ENCODE data around the gene PTPRJ.
A peak's percentile ranks its signal among the peaks of the same experiment; 100 is the strongest.

PTPRJ gene

GRCh38 chr11:48049036-48049435, 68.7 kb downstream of the PTPRJ start:
- H3K4me1 ChIP-seq (ENCODE audit: insufficient read depth, poor library complexity, severe bottlenecking), result peaks cover 23% of the 10 kb centered on the region
- no peak for DNase-seq (ENCODE audit: low spot score)

GRCh38 chr11:48050304-48050703, 69.9 kb downstream of the PTPRJ start:
- DNase-seq (ENCODE audit: low spot score) (no peak), ATAC-seq (ENCODE audit: low read depth) (no peak)
- peaks cover 26% of the 10 kb centered on the region for H3K4me1 ChIP-seq (ENCODE audit: insufficient read depth, poor library complexity, severe bottlenecking)
- H3K36me3 ChIP-seq (ENCODE audit: low read depth), result no peaks in the 10 kb centered on the region
- no peak overlapping the region for H3K27ac ChIP-seq (ENCODE audit: poor library complexity, severe bottlenecking)
- no peaks in the 10 kb centered on the region for H3K27me3 ChIP-seq (ENCODE audit: insufficient read depth, poor library complexity, severe bottlenecking)
- H3K4me3 ChIP-seq (ENCODE audit: severe bottlenecking), result no peak overlapping the region
- no peaks in the 10 kb centered on the region for H3K9me3 ChIP-seq (ENCODE audit: severe bottlenecking)
- no peak for TF ChIP-seq CTCF (IDR thresholded peaks at IDR 0.05; ENCODE audit: poor library complexity, severe bottlenecking)

More at GRCh38 chr11:48049036-48049435, 68.7 kb downstream of the PTPRJ start:
- no peak for TF ChIP-seq CTCF (IDR thresholded peaks at IDR 0.05; ENCODE audit: poor library complexity, severe bottlenecking)
- Histone ChIP-seq H3K4me3 (ENCODE audit: severe bottlenecking) (no peak overlapping the region), H3K36me3 (ENCODE audit: low read depth) (no peaks in the 10 kb centered on the region), H3K27ac (ENCODE audit: poor library complexity, severe bottlenecking) (no peak overlapping the region), H3K27me3 (ENCODE audit: insufficient read depth, poor library complexity, severe bottlenecking) (no peaks in the 10 kb centered on the region), H3K9me3 (ENCODE audit: severe bottlenecking) (no peaks in the 10 kb centered on the region)
- no peak for ATAC-seq (ENCODE audit: low read depth)

GRCh38 chr11:48051217-48051830, 71.0 kb downstream of the PTPRJ start:
- Histone ChIP-seq H3K27ac (ENCODE audit: poor library complexity, severe bottlenecking) (no peak overlapping the region), H3K9me3 (ENCODE audit: severe bottlenecking) (no peaks in the 10 kb centered on the region), H3K27me3 (ENCODE audit: insufficient read depth, poor library complexity, severe bottlenecking) (no peaks in the 10 kb centered on the region), H3K4me3 (ENCODE audit: severe bottlenecking) (no peak overlapping the region), H3K36me3 (ENCODE audit: low read depth) (no peaks in the 10 kb centered on the region), H3K4me1 (ENCODE audit: insufficient read depth, poor library complexity, severe bottlenecking) (peaks cover 34% of the 10 kb centered on the region)
- DNase-seq (ENCODE audit: low spot score) (no peak), ATAC-seq (ENCODE audit: low read depth) (no peak)
- no peak for TF ChIP-seq CTCF (IDR thresholded peaks at IDR 0.05; ENCODE audit: poor library complexity, severe bottlenecking)

GRCh38 chr11:48052183-48053044, 72.1 kb downstream of the PTPRJ start:
- H3K27me3 ChIP-seq (ENCODE audit: insufficient read depth, poor library complexity, severe bottlenecking), result no peaks in the 10 kb centered on the region
- no peak for TF ChIP-seq CTCF (IDR thresholded peaks at IDR 0.05; ENCODE audit: poor library complexity, severe bottlenecking)
- H3K4me3 ChIP-seq (ENCODE audit: severe bottlenecking), result no peak overlapping the region
- H3K9me3 ChIP-seq (ENCODE audit: severe bottlenecking), result no peaks in the 10 kb centered on the region
- peak; percentile 75 for ATAC-seq (ENCODE audit: low read depth)
- peak; percentile 73 for DNase-seq (ENCODE audit: low spot score)
- no peaks in the 10 kb centered on the region for H3K36me3 ChIP-seq (ENCODE audit: low read depth)
- peaks cover 34% of the 10 kb centered on the region for H3K4me1 ChIP-seq (ENCODE audit: insufficient read depth, poor library complexity, severe bottlenecking)
- no peak overlapping the region for H3K27ac ChIP-seq (ENCODE audit: poor library complexity, severe bottlenecking)

GRCh38 chr11:48054994-48055291, 74.6 kb downstream of the PTPRJ start:
- no peak for TF ChIP-seq CTCF (IDR thresholded peaks at IDR 0.05; ENCODE audit: poor library complexity, severe bottlenecking)
- ATAC-seq (ENCODE audit: low read depth) (no peak), DNase-seq (ENCODE audit: low spot score) (no peak)
- Histone ChIP-seq H3K4me1 (ENCODE audit: insufficient read depth, poor library complexity, severe bottlenecking) (peaks cover 34% of the 10 kb centered on the region), H3K27ac (ENCODE audit: poor library complexity, severe bottlenecking) (no peak overlapping the region), H3K9me3 (ENCODE audit: severe bottlenecking) (no peaks in the 10 kb centered on the region), H3K4me3 (ENCODE audit: severe bottlenecking) (no peak overlapping the region), H3K36me3 (ENCODE audit: low read depth) (no peaks in the 10 kb centered on the region), H3K27me3 (ENCODE audit: insufficient read depth, poor library complexity, severe bottlenecking) (no peaks in the 10 kb centered on the region)
